Keratinocyte (primary cell): ENCODE measurements around the gene ONECUT2. TPM values are rescaled to one million over a fixed set of nuclear protein-coding genes. Genes with fewer than 3 reads are reported as not detected.
"Not testable (repeated sequence)": the region's sequence is repeated elsewhere in the genome, so short reads cannot be mapped to it uniquely, and the experiment has no call there.

ENCODE experiments used
- DNase-seq: peaks from one replicate; pipeline ENCODE4 v3.0.0-alpha.2; 2011; ENCODE audit warnings: low read depth, missing footprints, low spot score
- FAIRE-seq: peaks from 2 replicates; lab custom pipeline; 2011; peaks lifted over from hg19 to GRCh38; lab: Jason Lieb, UNC
- H2AFZ ChIP-seq: 2 replicates; pipeline ENCODE4 v1.6.0; 2012; ENCODE audit warnings: low read length, control low read depth, inconsistent platforms; ENCODE audit not compliant: control insufficient read depth
- H3K27ac ChIP-seq: 2 replicates; pipeline ENCODE4 v1.5.1; 2011; ENCODE audit warnings: low read length; ENCODE audit not compliant: control insufficient read depth, insufficient read depth
- H3K27me3 ChIP-seq: 3 replicates; pipeline ENCODE4 v1.6.0; 2011; ENCODE audit warnings: low read length; ENCODE audit not compliant: control insufficient read depth, insufficient read depth; ENCODE audit errors: extremely low read depth
- H3K36me3 ChIP-seq, 2 experiments: 2 replicates in 1 of 2; 3 replicates in 1 of 2; pipeline ENCODE4 v1.5.1; 2011; ENCODE audit warnings: low read length in 2 of 2, mild to moderate bottlenecking in 1 of 2; ENCODE audit not compliant: control insufficient read depth in 2 of 2, insufficient read depth in 2 of 2; ENCODE audit errors: extremely low read depth in 1 of 2
- H3K4me1 ChIP-seq: 3 replicates; pipeline ENCODE4 v1.5.1; 2011; ENCODE audit warnings: low read length; ENCODE audit not compliant: control insufficient read depth, insufficient read depth; ENCODE audit errors: extremely low read depth
- H3K4me2 ChIP-seq: 3 replicates; pipeline ENCODE4 v1.6.0; 2011; ENCODE audit warnings: low read depth, low read length; ENCODE audit not compliant: control insufficient read depth, insufficient read depth; ENCODE audit errors: extremely low read depth
- H3K4me3 ChIP-seq, 3 experiments: fragments of 200-600 bp in 1 of 3; sonication (generic) in 1 of 3; 2 replicates in 2 of 3; 3 replicates in 1 of 3; pipeline ENCODE4 v1.5.1; 2011 to 2016; ENCODE audit warnings: low read length in 3 of 3, mild to moderate bottlenecking in 3 of 3, control low read depth in 2 of 3, inconsistent platforms in 1 of 3, low read depth in 1 of 3, mixed read lengths in 1 of 3, mixed run types in 1 of 3, moderate library complexity in 1 of 3; ENCODE audit not compliant: control insufficient read depth in 2 of 3, insufficient read depth in 2 of 3; ENCODE audit errors: extremely low read depth in 1 of 3
- H3K79me2 ChIP-seq: 2 replicates; pipeline ENCODE4 v1.6.0; 2012; ENCODE audit warnings: low read length; ENCODE audit not compliant: control insufficient read depth, insufficient read depth
- H3K9ac ChIP-seq: 3 replicates; pipeline ENCODE4 v1.6.0; 2011; ENCODE audit warnings: low read length; ENCODE audit not compliant: control insufficient read depth, insufficient read depth; ENCODE audit errors: extremely low read depth
- H3K9me1 ChIP-seq: 3 replicates; pipeline ENCODE4 v1.6.0; 2011; ENCODE audit warnings: low read length; ENCODE audit not compliant: control insufficient read depth, insufficient read depth; ENCODE audit errors: extremely low read depth
- H3K9me3 ChIP-seq: 2 replicates; pipeline ENCODE4 v1.5.1; 2012; ENCODE audit warnings: low read depth, low read length; ENCODE audit not compliant: control insufficient read depth
- H4K20me1 ChIP-seq: 3 replicates; pipeline ENCODE4 v1.6.0; 2011; ENCODE audit warnings: low read length; ENCODE audit not compliant: control insufficient read depth, insufficient read depth; ENCODE audit errors: extremely low read depth
- CTCF ChIP-seq, 3 experiments: IDR thresholded peaks in 1 of 3; conservative IDR thresholded peaks in 1 of 3; optimal IDR thresholded peaks in 1 of 3; 2 replicates in 2 of 3; 3 replicates in 1 of 3; pipeline versions ENCODE3 to v1.5.1; 2011; ENCODE audit warnings: low read length in 3 of 3, mild to moderate bottlenecking in 3 of 3, moderate library complexity in 2 of 3, control low read depth in 1 of 3, inconsistent platforms in 1 of 3; ENCODE audit not compliant: insufficient read depth in 2 of 3; ENCODE audit errors: extremely low read depth in 1 of 3
- EZH2 ChIP-seq: IDR thresholded peaks from one replicate; pipeline ENCODE4 v1.6.1; 2012; ENCODE audit warnings: inconsistent platforms, mild to moderate bottlenecking, low read length, moderate library complexity
- dilution Hi-C: fragments of 300-500 bp; cut with MboI; formaldehyde crosslinking; loops from one replicate; pipeline ENCODE4 v1.7.0; 2020; ENCODE audit warnings: low sequenced_read_pairs; ENCODE audit not compliant: extremely low pct_ligation_motif_present
- polyA plus RNA-seq, 5 experiments: library from polyadenylated mRNA; depleted of rRNA in 3 of 5; stranded (reverse) in 3 of 5; stranded (forward) in 1 of 5; unstranded in 1 of 5; fragments of >200 nt; gene quantifications; 1 replicate in 1 of 5; 2 replicates in 3 of 5; 3 replicates in 1 of 5; pipeline versions ENCODE4 v1.2.1 to v1.2.3, GENCODE V29; 2011 to 2012; ENCODE audit warnings: missing spikeins in 2 of 5, low read depth in 1 of 5, low replicate concordance in 1 of 5

ONECUT2 gene
- polyA plus RNA-seq, 1 donor (not counting 4 experiments of a cell fraction or from before 2014, with no cell fraction given), result 0.01 TPM

- H3K9me3 ChIP-seq, result no peaks in the 10 kb centered on the region
- H3K4me3 ChIP-seq, result no peak overlapping the region
- H3K27me3 ChIP-seq, result no peaks in the 10 kb centered on the region
- DNase-seq (no peak), FAIRE-seq (no peak)
- no peaks in the 10 kb centered on the region for H3K79me2 ChIP-seq
- H3K4me1 ChIP-seq, result no peaks in the 10 kb centered on the region
- no peaks in the 10 kb centered on the region for H3K36me3 ChIP-seq
- TF ChIP-seq CTCF (optimal IDR thresholded peaks at IDR 0.05 in 1 of 3, IDR thresholded peaks at IDR 0.05 in 1 of 3, conservative IDR thresholded peaks at IDR 0.05 in 1 of 3; ENCODE audit: extremely low read depth in 1 of 3, insufficient read depth in 2 of 3, low read length in 3 of 3), result no peak
- no peak for TF ChIP-seq EZH2
- no peak overlapping the region for H3K4me2 ChIP-seq
- no peaks in the 10 kb centered on the region for H4K20me1 ChIP-seq
- dilution Hi-C loops, result no loop called here
- H3K9ac ChIP-seq, result no peak overlapping the region
- H3K9me1 ChIP-seq, result no peaks in the 10 kb centered on the region
- no peak overlapping the region for H2AFZ ChIP-seq
- no peak overlapping the region for H3K27ac ChIP-seq
Observed at GRCh38 chr18:57390044-57390443, 45.1 kb upstream of the ONECUT2 start.

- H3K4me2 ChIP-seq, H3K27me3 ChIP-seq, H3K9ac ChIP-seq, FAIRE-seq, dilution Hi-C loops, H3K79me2 ChIP-seq, H2AFZ ChIP-seq, H3K9me3 ChIP-seq, H3K27ac ChIP-seq, H3K36me3 ChIP-seq, DNase-seq, H3K4me1 ChIP-seq, H3K9me1 ChIP-seq, H3K4me3 ChIP-seq, H4K20me1 ChIP-seq: not testable (repeated sequence)
Observed at GRCh38 chr18:57394749-57395148, 40.4 kb upstream of the ONECUT2 start.

- H3K4me1 ChIP-seq, H3K27ac ChIP-seq, H2AFZ ChIP-seq, H4K20me1 ChIP-seq, H3K36me3 ChIP-seq, H3K9me3 ChIP-seq, dilution Hi-C loops, FAIRE-seq, H3K27me3 ChIP-seq, H3K4me3 ChIP-seq, H3K4me2 ChIP-seq, DNase-seq, H3K79me2 ChIP-seq, H3K9me1 ChIP-seq, H3K9ac ChIP-seq: not testable (repeated sequence)
Observed at GRCh38 chr18:57396831-57397230, 38.3 kb upstream of the ONECUT2 start.
